A549 treated with AZD9567 at 1 μM for 4 hours (cell line): ENCODE results near the gene RER1. TPM values are rescaled to one million over a fixed set of nuclear protein-coding genes. Genes with fewer than 3 reads are reported as not detected.

Source experiments
- total RNA-seq: library from RNA; stranded (reverse); fragments of 200-300 nt; extraction: Qiagen RNA extraction; gene quantifications from 5 replicates; pipeline ENCODE4 v1.2.3, GENCODE V29; 2022; ENCODE audit not compliant: insufficient read depth

Gene RER1, protein sequence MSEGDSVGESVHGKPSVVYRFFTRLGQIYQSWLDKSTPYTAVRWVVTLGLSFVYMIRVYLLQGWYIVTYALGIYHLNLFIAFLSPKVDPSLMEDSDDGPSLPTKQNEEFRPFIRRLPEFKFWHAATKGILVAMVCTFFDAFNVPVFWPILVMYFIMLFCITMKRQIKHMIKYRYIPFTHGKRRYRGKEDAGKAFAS
- 78.9 to 122 TPM (median 120 TPM) in 5 replicates for total RNA-seq

GRCh38 chr1:2391041-2391930, at the start of gene RER1, which contains the start of gene MORN1:
TSS of gene RER1 (plus strand) at chr1:2391841. CDS start at chr1:2395791, 3,950 bp downstream.
TSS of gene MORN1 (minus strand) at chr1:2391554. CDS start at chr1:2391533, 21 bp downstream.

DNA sequence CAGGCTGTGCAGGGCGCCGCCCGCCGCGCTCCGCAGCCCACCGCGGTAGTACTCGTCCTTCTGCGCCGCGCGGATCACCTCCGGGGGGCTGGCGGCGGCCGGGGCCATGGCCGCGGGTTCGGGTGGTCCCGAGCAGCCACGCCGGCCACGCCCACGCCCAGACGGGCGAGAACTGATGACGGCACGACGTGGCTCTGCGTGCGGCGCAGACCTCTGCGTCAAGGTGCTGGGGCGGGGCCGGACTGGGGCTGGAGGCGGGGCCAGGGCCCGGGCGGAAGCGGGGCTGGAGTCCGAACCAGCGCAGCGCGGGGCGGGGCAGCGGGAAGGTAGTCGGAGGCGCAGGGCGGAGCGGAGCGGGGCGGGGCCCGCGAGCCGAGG, 20.7 kb downstream of the RER1 start, which contains the start of gene PEX10:
PEX10 (minus strand) TSS at position 170 of the 378 bp plus-strand sequence; CDS start at position 108, 62 bp downstream.

Other genes starting within 250 kb of the RER1 start
- gene FAAP20, start 197.1 kb upstream of the RER1 start, total RNA-seq: 42.1 to 57.3 TPM (median 56.1 TPM) in 5 replicates
- 26.2 to 28.0 TPM (median 26.9 TPM) in 5 replicates for gene SKI, start 163.5 kb upstream of the RER1 start, total RNA-seq
- 3.7 to 6.7 TPM (median 6.4 TPM) in 5 replicates for gene MORN1, start 287 bp upstream of the RER1 start, total RNA-seq
- gene PEX10, start 20.7 kb downstream of the RER1 start, total RNA-seq: 12.3 to 25.0 TPM (median 23.0 TPM) in 5 replicates
- gene PLCH2, start 84.4 kb downstream of the RER1 start, total RNA-seq: 0.22 to 0.31 TPM (median 0.24 TPM) in 4 of 5 replicates, not detected in the other
- gene PANK4, start 134.8 kb downstream of the RER1 start, total RNA-seq: 8.1 to 13.2 TPM (median 11.9 TPM) in 5 replicates
- gene HES5, start 138.4 kb downstream of the RER1 start, total RNA-seq: not detected in 5 replicates
- 0.08 to 0.22 TPM (median 0.16 TPM) in 4 of 5 replicates, not detected in the other for gene TNFRSF14, start 164.5 kb downstream of the RER1 start, total RNA-seq
- gene PRXL2B, start 194.9 kb downstream of the RER1 start, total RNA-seq: 20.4 to 26.5 TPM (median 25.0 TPM) in 5 replicates
- 0.08 to 0.20 TPM in 2 of 5 replicates, not detected in the others for gene MMEL1, start 241.2 kb downstream of the RER1 start, total RNA-seq